Measurements from ENCODE around the gene LPAR3. TPM values are rescaled to one million over a fixed set of nuclear protein-coding genes. Genes with fewer than 3 reads are reported as not detected.

LPAR3 gene
- total RNA-seq, 1 donor from 2014 or later = not detected

GRCh38 chr1:84876353-84876752 is 16.7 kb downstream of the LPAR3 start:
- H3K27me3 Mint-ChIP-seq (ENCODE audit: low read depth) = peaks cover 21% of the 10 kb centered on the region
- H3K27ac Mint-ChIP-seq (ENCODE audit: unreplicated experiment) = no peak overlapping the region
- H3K9me3 Mint-ChIP-seq (ENCODE audit: low read depth) = no peaks in the 10 kb centered on the region
- DNase-seq (ENCODE audit: low spot score) = no peak
- no peaks in the 10 kb centered on the region for H3K4me1 Mint-ChIP-seq (ENCODE audit: low read depth)
- TF ChIP-seq CTCF (IDR thresholded peaks at IDR 0.05) = no peak
- H3K36me3 Mint-ChIP-seq (ENCODE audit: low read depth) = no peaks in the 10 kb centered on the region
- no peak overlapping the region for H3K4me3 Mint-ChIP-seq (ENCODE audit: unreplicated experiment)

- H3K4me1 Mint-ChIP-seq (ENCODE audit: low read depth) = no peaks in the 10 kb centered on the region
- TF ChIP-seq CTCF (IDR thresholded peaks at IDR 0.05) = no peak
- no peak for DNase-seq (ENCODE audit: low spot score)
- H3K27ac Mint-ChIP-seq (ENCODE audit: unreplicated experiment) = no peak overlapping the region
- H3K4me3 Mint-ChIP-seq (ENCODE audit: unreplicated experiment) = no peak overlapping the region
- no peaks in the 10 kb centered on the region for H3K9me3 Mint-ChIP-seq (ENCODE audit: low read depth)
- H3K27me3 Mint-ChIP-seq (ENCODE audit: low read depth) = peaks cover 22% of the 10 kb centered on the region
- no peaks in the 10 kb centered on the region for H3K36me3 Mint-ChIP-seq (ENCODE audit: low read depth)
Measured at GRCh38 chr1:84873366-84873765, 19.6 kb downstream of the LPAR3 start.

GRCh38 chr1:84872696-84873355 is 20.2 kb downstream of the LPAR3 start:
- H3K36me3 Mint-ChIP-seq (ENCODE audit: low read depth) = no peaks in the 10 kb centered on the region
- H3K4me1 Mint-ChIP-seq (ENCODE audit: low read depth) = no peaks in the 10 kb centered on the region
- no peak for TF ChIP-seq CTCF (IDR thresholded peaks at IDR 0.05)
- no peak for DNase-seq (ENCODE audit: low spot score)
- no peak overlapping the region for H3K4me3 Mint-ChIP-seq (ENCODE audit: unreplicated experiment)
- no peak overlapping the region for H3K27ac Mint-ChIP-seq (ENCODE audit: unreplicated experiment)
- peaks cover 22% of the 10 kb centered on the region for H3K27me3 Mint-ChIP-seq (ENCODE audit: low read depth)
- H3K9me3 Mint-ChIP-seq (ENCODE audit: low read depth) = no peaks in the 10 kb centered on the region

- no peak overlapping the region for H3K27ac Mint-ChIP-seq (ENCODE audit: unreplicated experiment)
- DNase-seq (ENCODE audit: low spot score) = no peak
- no peaks in the 10 kb centered on the region for H3K4me1 Mint-ChIP-seq (ENCODE audit: low read depth)
- no peaks in the 10 kb centered on the region for H3K9me3 Mint-ChIP-seq (ENCODE audit: low read depth)
- no peak overlapping the region for H3K4me3 Mint-ChIP-seq (ENCODE audit: unreplicated experiment)
- peaks cover 25% of the 10 kb centered on the region for H3K27me3 Mint-ChIP-seq (ENCODE audit: low read depth)
- peaks cover 1% of the 10 kb centered on the region for H3K36me3 Mint-ChIP-seq (ENCODE audit: low read depth)
- TF ChIP-seq CTCF (IDR thresholded peaks at IDR 0.05) = no peak
Measured at GRCh38 chr1:84871181-84871580, 21.8 kb downstream of the LPAR3 start.

GRCh38 chr1:84870591-84870990 is 22.4 kb downstream of the LPAR3 start:
- Mint-ChIP-seq H3K9me3 (ENCODE audit: low read depth) (no peaks in the 10 kb centered on the region), H3K4me3 (ENCODE audit: unreplicated experiment) (no peak overlapping the region), H3K36me3 (ENCODE audit: low read depth) (peaks cover 1% of the 10 kb centered on the region), H3K4me1 (ENCODE audit: low read depth) (no peaks in the 10 kb centered on the region), H3K27ac (ENCODE audit: unreplicated experiment) (no peak overlapping the region), H3K27me3 (ENCODE audit: low read depth) (peaks cover 25% of the 10 kb centered on the region)
- TF ChIP-seq CTCF (IDR thresholded peaks at IDR 0.05) = no peak
- no peak for DNase-seq (ENCODE audit: low spot score)
